BLaER1 (cell line): ENCODE measurements around the gene LHPP.
"Not testable (repeated sequence)": the region's sequence is repeated elsewhere in the genome, so short reads cannot be mapped to it uniquely, and the experiment has no call there.

ENCODE experiments used
- H3K27ac ChIP-seq: shearing (Covaris generic); formaldehyde crosslinking; 2 replicates; pipeline ENCODE4 v1.8.1; 2022
- H3K27me3 ChIP-seq: shearing (Covaris generic); formaldehyde crosslinking; 2 replicates; pipeline ENCODE4 v1.8.1; 2022
- H3K36me3 ChIP-seq: shearing (Covaris generic); formaldehyde crosslinking; 2 replicates; pipeline ENCODE4 v1.8.1; 2022
- H3K4me1 ChIP-seq: shearing (Covaris generic); formaldehyde crosslinking; 2 replicates; pipeline ENCODE4 v1.8.1; 2022
- H3K4me2 ChIP-seq: shearing (Covaris generic); formaldehyde crosslinking; 2 replicates; pipeline ENCODE4 v1.8.1; 2022
- H3K4me3 ChIP-seq: shearing (Covaris generic); formaldehyde crosslinking; 2 replicates; pipeline ENCODE4 v1.8.1; 2022
- H3K9ac ChIP-seq: shearing (Covaris generic); formaldehyde crosslinking; 2 replicates; pipeline ENCODE4 v1.8.1; 2022
- H3K9me3 ChIP-seq: shearing (Covaris generic); formaldehyde crosslinking; 2 replicates; pipeline ENCODE4 v1.8.1; 2022
- H4K20me1 ChIP-seq: shearing (Covaris generic); formaldehyde crosslinking; 2 replicates; pipeline ENCODE4 v1.8.1; 2022
- Cebpa-rat ChIP-seq: shearing (Covaris generic); IDR thresholded peaks from 2 replicates; pipeline ENCODE4 v1.8.1; 2022

LHPP gene

DNA sequence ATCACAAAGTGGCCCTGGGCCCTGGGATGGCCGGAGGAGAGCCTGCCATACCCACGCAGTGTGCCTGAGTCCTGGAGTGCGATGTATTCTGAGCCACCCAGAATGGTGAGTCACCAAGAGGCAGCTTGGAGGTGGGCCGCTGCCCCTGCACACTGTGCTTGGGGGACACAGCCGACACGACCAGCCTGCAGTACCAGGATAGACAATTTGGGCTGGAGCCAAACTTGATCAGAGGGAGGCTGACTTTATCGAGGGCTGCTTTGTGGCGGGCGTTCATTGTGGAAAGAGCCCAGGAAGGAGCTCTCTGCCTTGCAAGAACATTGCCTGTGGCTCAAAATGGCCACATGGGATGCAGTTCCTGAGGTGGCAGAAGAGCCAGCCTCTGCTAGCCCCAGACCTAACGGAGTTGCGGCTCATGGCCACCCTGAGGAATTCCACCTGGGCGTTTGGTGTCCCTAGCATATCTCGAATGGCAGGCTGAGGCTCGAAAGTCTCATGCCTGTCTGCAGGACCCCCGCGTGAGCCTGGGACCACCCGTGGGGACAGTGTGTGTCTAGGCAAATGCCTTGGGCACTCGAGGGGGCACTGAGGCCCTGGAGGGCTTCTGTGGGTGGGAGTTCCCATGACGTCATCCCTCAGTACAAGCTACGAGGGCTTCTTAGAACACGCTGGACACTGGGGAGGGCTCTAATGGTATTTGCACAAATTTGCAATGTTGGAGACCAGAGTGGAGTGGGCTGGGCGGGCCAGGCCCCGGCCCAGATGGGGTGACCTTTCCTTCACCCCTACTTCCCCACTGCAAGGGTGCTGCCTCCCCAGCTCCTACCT lies 79.7 kb downstream of the LHPP start:
- H3K9ac ChIP-seq, result 0 out of 2 replicates have a peak overlapping the region, but pooled peaks have one; percentile 65
- peak overlapping the region; percentile 96 for H3K4me2 ChIP-seq
- no peak overlapping the region for H3K4me3 ChIP-seq
- H3K27me3 ChIP-seq, result no peaks in the 10 kb centered on the region; the same call in 1 of the 2 replicates
- TF ChIP-seq Cebpa-rat, result no peak
- H4K20me1 ChIP-seq, result no peaks in the 10 kb centered on the region; the same call in 1 of the 2 replicates
- 0 out of 2 replicates have a peak overlapping the region, but pooled peaks have one; percentile 18 for H3K27ac ChIP-seq
- no peaks in the 10 kb centered on the region for H3K36me3 ChIP-seq
- H3K9me3 ChIP-seq, result no peaks in the 10 kb centered on the region
- peaks cover 100% of the 10 kb centered on the region for H3K4me1 ChIP-seq

DNA sequence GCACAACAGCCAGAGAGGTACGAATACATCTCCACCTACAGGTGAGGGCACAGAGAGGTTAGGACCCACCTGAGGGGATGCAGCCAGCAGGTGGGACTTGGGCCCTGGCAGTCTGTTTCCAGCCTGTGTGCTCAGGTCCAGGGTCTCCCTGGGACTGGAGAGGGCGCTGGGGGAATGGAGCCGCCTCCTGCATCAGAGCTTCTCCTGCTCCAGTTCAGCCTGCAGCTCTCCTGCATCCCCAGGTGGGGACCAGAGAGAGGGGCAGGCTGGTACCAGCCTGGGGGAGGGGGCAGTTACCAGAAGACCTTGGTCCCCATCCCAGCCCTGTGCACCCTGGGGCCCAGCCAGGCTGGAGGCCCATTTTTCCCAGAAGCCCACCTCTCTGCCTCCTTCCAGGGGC lies 80.7 kb downstream of the LHPP start:
- H3K4me3 ChIP-seq, result no peak overlapping the region
- H3K4me1 ChIP-seq, result peaks cover 100% of the 10 kb centered on the region
- no peak overlapping the region for H3K9ac ChIP-seq
- no peak for TF ChIP-seq Cebpa-rat
- H4K20me1 ChIP-seq, result no peaks in the 10 kb centered on the region; the same call in 1 of the 2 replicates
- peak overlapping the region; percentile 96 for H3K4me2 ChIP-seq
- H3K9me3 ChIP-seq, result no peaks in the 10 kb centered on the region
- H3K27ac ChIP-seq, result no peak overlapping the region
- H3K36me3 ChIP-seq, result no peaks in the 10 kb centered on the region
- no peaks in the 10 kb centered on the region; the same call in 1 of the 2 replicates for H3K27me3 ChIP-seq

DNA sequence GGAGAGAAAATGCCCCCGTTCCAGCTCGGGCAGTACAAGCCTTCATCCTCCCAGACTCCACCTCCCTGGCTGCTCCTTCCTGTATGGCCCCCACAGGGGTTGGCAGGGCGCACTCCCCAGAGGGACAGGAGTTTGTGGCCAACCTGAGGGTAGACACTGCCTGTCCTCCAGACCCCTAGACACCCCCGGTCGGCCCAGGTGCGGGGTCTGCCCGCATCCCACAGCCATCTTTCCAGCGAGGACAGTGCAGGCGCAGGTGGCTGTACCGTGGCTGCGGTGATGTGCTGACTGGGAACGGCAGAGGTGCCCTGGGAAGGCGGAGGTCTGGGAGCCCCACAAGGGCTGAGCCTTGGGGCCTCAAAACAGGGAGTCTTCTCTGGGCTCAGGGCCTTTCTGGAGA lies 81.5 kb downstream of the LHPP start:
- Histone ChIP-seq H3K9ac (no peak overlapping the region), H3K4me1 (peaks cover 100% of the 10 kb centered on the region), H3K9me3 (no peaks in the 10 kb centered on the region), H3K27me3 (no peaks in the 10 kb centered on the region; the same call in 1 of the 2 replicates), H3K4me2 (peak overlapping the region; percentile 96), H3K27ac (no peak overlapping the region), H3K36me3 (no peaks in the 10 kb centered on the region), H3K4me3 (no peak overlapping the region), H4K20me1 (no peaks in the 10 kb centered on the region; the same call in 1 of the 2 replicates)
- TF ChIP-seq Cebpa-rat, result no peak

DNA sequence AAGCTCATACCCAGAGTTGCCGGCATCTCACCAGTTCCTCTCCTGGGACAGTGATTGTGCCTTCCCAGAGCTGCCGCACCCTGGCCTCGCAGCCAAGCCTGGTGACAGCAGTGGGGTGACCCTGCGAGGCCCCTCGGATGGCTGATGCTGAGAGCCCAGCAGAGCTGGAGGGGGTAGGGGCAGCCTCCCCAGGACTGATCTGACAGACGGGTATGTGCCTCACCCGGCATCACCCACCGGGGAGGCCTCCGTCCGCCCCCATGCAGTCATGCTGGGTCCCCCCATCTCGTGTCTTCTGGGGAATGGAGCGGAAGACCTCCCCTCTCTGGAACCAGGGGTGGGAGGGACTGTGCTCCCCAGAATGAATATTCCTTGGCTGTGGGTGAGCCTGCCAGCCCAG lies 82.3 kb downstream of the LHPP start:
- Histone ChIP-seq H3K36me3 (no peaks in the 10 kb centered on the region), H3K27ac (no peak overlapping the region), H3K27me3 (no peaks in the 10 kb centered on the region; the same call in 1 of the 2 replicates), H4K20me1 (no peaks in the 10 kb centered on the region; the same call in 1 of the 2 replicates), H3K9me3 (no peaks in the 10 kb centered on the region), H3K4me2 (peak overlapping the region; percentile 96), H3K9ac (0 out of 2 replicates have a peak overlapping the region, but pooled peaks have one; percentile 6), H3K4me1 (peaks cover 100% of the 10 kb centered on the region), H3K4me3 (no peak overlapping the region)
- no peak for TF ChIP-seq Cebpa-rat

DNA sequence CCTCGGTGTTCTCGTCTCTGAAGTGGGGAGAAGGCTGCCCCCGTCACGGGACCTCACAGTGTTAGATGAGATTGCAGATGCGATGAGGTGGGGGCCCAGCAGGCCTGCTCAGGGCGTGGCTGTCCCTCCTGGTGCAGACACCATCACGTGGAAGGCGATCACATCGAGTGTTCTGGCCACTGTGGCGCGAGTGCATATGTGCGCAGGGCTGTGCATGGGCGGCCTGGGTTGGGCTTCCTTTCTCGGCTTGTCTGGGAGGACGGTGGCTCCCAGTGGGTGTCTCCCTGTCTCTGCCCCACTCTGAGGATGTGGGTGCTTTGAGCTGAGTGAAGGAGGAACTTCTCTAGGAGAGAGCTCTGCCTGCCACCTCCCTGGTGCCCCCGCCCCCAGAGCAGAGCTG lies 83.1 kb downstream of the LHPP start:
- TF ChIP-seq Cebpa-rat, result no peak
- Histone ChIP-seq H3K9ac (no peak overlapping the region), H3K9me3 (no peaks in the 10 kb centered on the region), H3K36me3 (no peaks in the 10 kb centered on the region), H3K4me2 (peak overlapping the region; percentile 96), H3K27me3 (no peaks in the 10 kb centered on the region; the same call in 1 of the 2 replicates), H3K4me3 (no peak overlapping the region), H4K20me1 (no peaks in the 10 kb centered on the region; the same call in 1 of the 2 replicates), H3K4me1 (peaks cover 99% of the 10 kb centered on the region), H3K27ac (no peak overlapping the region)

DNA sequence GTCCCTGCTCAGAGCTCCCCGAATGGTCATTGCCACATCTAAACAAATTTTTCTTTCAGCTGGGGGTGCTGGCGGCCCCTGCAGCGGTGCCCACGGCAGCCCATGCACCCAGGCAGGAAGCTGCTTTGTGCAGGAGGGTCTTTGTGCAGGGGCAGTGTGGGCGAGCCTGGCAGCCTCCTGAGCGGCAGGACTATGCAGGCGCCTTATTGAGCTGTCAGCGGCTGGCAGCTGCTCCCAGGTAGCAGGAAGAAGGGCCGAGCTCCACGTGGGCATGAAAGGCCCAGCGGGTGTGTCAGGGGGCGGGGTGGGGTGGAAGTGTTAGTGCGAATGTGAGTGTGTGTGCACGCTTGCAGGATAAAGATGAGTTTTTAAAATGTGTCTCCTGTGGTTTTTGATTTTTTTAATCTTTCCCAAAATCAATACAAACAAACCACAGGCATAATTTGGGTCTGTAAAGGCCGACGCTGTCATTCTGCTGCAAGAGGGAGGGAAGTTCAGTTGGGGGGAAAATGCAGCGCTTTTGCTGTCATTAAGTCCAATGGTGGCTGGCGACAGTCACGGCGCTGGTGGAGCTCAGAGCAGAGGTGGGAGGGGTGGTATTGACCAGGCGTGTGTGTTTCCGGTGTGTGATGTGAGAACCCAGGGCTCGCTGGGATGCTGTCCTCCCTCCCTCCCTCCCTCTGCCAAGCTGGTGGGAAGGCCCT lies 83.9 kb downstream of the LHPP start:
- no peak overlapping the region for H3K9ac ChIP-seq
- no peaks in the 10 kb centered on the region; the same call in 1 of the 2 replicates for H3K27me3 ChIP-seq
- no peak overlapping the region for H3K27ac ChIP-seq
- TF ChIP-seq Cebpa-rat, result no peak
- no peaks in the 10 kb centered on the region for H3K9me3 ChIP-seq
- peaks cover 99% of the 10 kb centered on the region for H3K4me1 ChIP-seq
- H3K4me3 ChIP-seq, result no peak overlapping the region
- no peaks in the 10 kb centered on the region for H3K36me3 ChIP-seq
- H3K4me2 ChIP-seq, result peak overlapping the region; percentile 96
- no peaks in the 10 kb centered on the region; the same call in 1 of the 2 replicates for H4K20me1 ChIP-seq

DNA sequence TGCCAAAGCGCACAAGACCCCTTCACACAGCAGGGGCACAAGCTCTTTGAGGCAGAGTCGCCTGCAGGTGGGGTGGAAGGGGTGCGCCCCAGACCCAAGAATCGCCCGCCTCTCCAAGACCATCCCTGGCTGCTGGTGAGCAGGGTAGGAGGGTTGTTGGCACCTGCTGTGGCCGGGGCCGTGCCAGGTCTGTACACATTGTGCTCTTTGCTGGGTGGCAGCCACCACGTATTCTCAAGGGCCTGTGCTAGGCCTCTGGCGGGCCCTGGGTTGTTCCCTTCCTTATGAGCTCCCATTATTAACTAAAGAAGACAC lies 84.4 kb downstream of the LHPP start:
- no peak for TF ChIP-seq Cebpa-rat
- H3K36me3 ChIP-seq, result no peaks in the 10 kb centered on the region
- H3K9me3 ChIP-seq, result no peaks in the 10 kb centered on the region
- peaks cover 99% of the 10 kb centered on the region for H3K4me1 ChIP-seq
- H3K27ac ChIP-seq, result no peak overlapping the region
- no peak overlapping the region for H3K4me3 ChIP-seq
- H3K9ac ChIP-seq, result no peak overlapping the region
- H4K20me1 ChIP-seq, result no peaks in the 10 kb centered on the region; the same call in 1 of the 2 replicates
- peak overlapping the region; percentile 96 for H3K4me2 ChIP-seq
- H3K27me3 ChIP-seq, result no peaks in the 10 kb centered on the region; the same call in 1 of the 2 replicates

DNA sequence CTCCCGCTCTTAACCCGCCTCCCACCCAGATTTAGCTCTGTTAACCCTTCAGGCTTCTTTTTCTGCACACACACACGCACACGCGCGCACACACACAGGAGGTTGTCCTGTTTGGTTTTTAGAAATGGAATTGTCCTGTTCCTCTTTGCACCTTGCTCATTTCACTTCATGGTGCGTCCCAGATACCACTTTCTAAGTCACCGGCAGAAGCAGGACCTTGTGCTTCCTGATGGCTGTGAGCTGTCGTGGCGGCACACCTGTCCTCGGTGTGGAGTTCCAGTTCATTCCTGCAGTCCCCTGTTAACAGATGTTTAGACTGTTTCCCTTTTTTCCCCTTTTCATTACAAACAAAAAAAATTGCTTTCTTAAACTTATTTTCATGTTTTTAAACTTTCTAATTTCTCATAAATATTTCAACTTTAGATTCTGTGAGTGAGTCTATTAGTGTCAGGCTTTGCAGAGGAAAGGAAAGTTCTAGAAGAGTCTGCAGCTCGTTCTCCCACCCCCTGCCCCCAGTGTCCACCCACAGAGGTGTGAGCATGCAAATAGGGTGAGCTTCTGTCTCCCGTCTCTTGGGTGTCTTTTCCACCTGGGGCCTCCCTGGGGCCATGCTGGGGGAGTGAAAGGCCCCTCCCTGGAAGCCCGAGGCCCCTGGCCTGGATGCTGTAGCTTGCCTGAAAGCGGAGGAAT lies 85.5 kb downstream of the LHPP start:
- Histone ChIP-seq H3K4me2 (peak overlapping the region; percentile 96), H3K4me1 (peaks cover 99% of the 10 kb centered on the region), H3K36me3 (no peaks in the 10 kb centered on the region), H3K27me3 (no peaks in the 10 kb centered on the region; the same call in 1 of the 2 replicates), H4K20me1 (no peaks in the 10 kb centered on the region; the same call in 1 of the 2 replicates), H3K9me3 (no peaks in the 10 kb centered on the region), H3K27ac (0 out of 2 replicates have a peak overlapping the region, but pooled peaks have one; percentile 7), H3K9ac (no peak overlapping the region), H3K4me3 (no peak overlapping the region)
- no peak for TF ChIP-seq Cebpa-rat

DNA sequence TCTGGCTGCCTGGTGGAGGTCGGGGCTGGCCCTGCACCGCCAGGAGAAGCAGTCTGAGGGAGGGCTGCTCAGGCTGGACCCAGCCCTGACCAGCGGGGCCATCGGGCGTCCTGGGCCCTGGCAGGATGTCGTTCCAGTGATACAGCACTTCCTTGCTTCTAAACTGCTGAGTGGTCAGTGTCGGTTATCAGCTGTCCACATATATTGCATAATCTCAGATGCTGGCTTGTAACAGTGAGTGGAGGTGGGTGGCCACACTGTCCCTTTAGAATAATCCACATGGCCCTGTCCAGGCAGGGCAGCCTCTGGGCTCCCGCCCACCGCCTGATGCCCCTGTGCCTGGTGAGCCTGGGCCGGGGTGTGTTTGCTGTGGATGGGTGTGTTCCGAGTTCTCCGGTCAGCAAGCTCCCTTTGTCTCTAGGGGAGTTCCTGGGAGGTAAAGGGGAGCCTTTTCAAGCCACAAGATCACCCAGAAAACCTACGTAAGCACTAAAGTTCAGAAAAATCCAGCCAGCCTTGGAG lies 86.1 kb downstream of the LHPP start:
- H3K4me2 ChIP-seq, result peak overlapping the region; percentile 96
- H3K27ac ChIP-seq, result peak overlapping the region; percentile 7; the same call in 1 of the 2 replicates
- H3K9me3 ChIP-seq, result no peaks in the 10 kb centered on the region
- no peaks in the 10 kb centered on the region; the same call in 1 of the 2 replicates for H4K20me1 ChIP-seq
- H3K27me3 ChIP-seq, result no peaks in the 10 kb centered on the region; the same call in 1 of the 2 replicates
- peaks cover 93% of the 10 kb centered on the region for H3K4me1 ChIP-seq
- no peak overlapping the region for H3K4me3 ChIP-seq
- 0 out of 2 replicates have a peak overlapping the region, but pooled peaks have one; percentile 10 for H3K9ac ChIP-seq
- no peaks in the 10 kb centered on the region for H3K36me3 ChIP-seq
- TF ChIP-seq Cebpa-rat, result no peak

DNA sequence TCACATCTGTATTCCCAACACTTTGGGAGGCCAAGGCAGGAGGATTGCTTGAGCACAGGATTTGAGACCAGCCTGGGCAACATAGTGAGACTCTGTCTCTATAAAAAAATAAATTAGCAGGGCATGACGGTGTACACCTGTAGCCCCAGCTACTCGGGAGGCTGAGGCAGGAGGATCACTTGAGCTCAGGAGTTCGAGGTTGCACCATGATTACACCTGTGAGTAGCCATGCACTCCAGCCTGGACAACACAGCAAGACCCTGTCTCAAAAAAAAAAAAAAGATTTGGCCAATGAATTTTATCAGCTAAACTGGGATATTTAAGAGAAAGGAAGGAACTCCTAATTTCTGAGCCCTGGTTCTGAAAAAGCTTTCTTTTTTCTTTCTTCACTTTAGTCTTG lies 87.5 kb downstream of the LHPP start:
- H3K9ac ChIP-seq, H3K27ac ChIP-seq, H3K4me3 ChIP-seq, H3K9me3 ChIP-seq, H4K20me1 ChIP-seq, H3K36me3 ChIP-seq, H3K4me2 ChIP-seq, H3K27me3 ChIP-seq: not testable (repeated sequence)
- peaks cover 83% of the 10 kb centered on the region for H3K4me1 ChIP-seq
